WTC11 (cell line): ENCODE results near the gene LOXL1.

ENCODE experiments used
- CTCF ChIP-seq: fragments of 200-600 bp; IDR thresholded peaks from 2 replicates; pipeline ENCODE4 v1.8.0; 2022; ENCODE audit warnings: antibody characterized with exemption
- NFYB ChIP-seq: sonication (generic); formaldehyde crosslinking; conservative IDR thresholded peaks from 2 replicates; pipeline ENCODE4 v1.8.0; 2022; ENCODE audit warnings: low read depth, missing genetic modification reagents

GRCh38 chr15:73887481-73887880 is 38.8 kb upstream of the LOXL1 start:
- TF ChIP-seq CTCF (no peak), NFYB (CRISPR knock-in tag) (no peak)
